ENCODE results near the gene SYT2.
"Not testable (repeated sequence)": the region's sequence is repeated elsewhere in the genome, so short reads cannot be mapped to it uniquely, and the experiment has no call there.

SYT2 gene

GRCh38 chr1:202551683-202552082 lies 158.6 kb downstream of the SYT2 start:
- DNase-seq (ENCODE audit: extremely low read depth, low read depth): no peak
- TF ChIP-seq CTCF (IDR thresholded peaks at IDR 0.05; ENCODE audit: low read depth, low read length, missing control alignments): no peak
- no peak overlapping the region for H3K4me3 ChIP-seq (replicated peaks; ENCODE audit: low read depth, low read length)

DNA sequence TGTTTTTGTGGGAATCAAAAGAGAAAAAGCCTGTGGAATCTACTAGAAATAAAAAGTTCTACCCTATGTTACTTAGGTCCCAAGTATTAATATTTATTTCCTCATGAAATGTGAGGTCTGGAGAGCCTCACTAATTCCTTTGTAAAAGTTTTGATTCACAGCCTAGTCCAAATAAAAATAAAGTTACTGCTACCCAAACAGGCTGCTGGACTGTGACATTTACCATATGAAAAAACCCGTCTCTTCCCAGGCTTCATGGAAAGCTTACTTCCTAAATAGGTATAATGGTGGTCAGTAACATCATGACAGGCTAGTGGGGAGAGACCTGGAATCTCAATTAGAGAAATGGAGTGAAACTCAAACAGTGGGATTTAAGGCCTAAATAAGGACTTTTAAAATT lies 160.2 kb downstream of the SYT2 start:
- H3K4me3 ChIP-seq (replicated peaks; ENCODE audit: low read depth, low read length); DNase-seq (ENCODE audit: extremely low read depth, low read depth): not testable (repeated sequence)

DNA sequence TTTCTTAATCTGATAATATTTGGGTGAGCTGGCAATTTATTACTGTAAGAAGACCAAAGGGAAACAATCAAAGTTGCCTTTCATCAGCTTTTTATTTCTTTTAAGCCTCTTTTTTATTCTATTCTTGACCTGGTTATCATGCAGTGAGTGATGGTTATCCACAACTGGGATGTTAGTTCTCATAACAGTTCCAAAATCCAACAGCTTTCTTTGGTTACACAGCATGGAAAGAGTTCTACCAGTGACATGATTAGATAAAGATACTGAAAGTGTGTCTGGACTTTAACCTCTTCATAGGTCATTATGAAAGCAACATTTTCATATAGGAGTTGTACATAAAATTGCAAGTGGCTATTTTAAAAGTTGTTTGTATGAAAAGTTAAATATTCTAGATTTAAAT lies 163.0 kb downstream of the SYT2 start:
- TF ChIP-seq CTCF (IDR thresholded peaks at IDR 0.05; ENCODE audit: low read depth, low read length, missing control alignments): no peak
- no peak for DNase-seq (ENCODE audit: extremely low read depth, low read depth)
- H3K4me3 ChIP-seq (replicated peaks; ENCODE audit: low read depth, low read length): no peak overlapping the region

- not testable (repeated sequence) for DNase-seq (ENCODE audit: extremely low read depth, low read depth); H3K4me3 ChIP-seq (replicated peaks; ENCODE audit: low read depth, low read length)
These were observed 163.5 kb downstream of the SYT2 start for GRCh38 chr1:202546796-202547195.

DNA sequence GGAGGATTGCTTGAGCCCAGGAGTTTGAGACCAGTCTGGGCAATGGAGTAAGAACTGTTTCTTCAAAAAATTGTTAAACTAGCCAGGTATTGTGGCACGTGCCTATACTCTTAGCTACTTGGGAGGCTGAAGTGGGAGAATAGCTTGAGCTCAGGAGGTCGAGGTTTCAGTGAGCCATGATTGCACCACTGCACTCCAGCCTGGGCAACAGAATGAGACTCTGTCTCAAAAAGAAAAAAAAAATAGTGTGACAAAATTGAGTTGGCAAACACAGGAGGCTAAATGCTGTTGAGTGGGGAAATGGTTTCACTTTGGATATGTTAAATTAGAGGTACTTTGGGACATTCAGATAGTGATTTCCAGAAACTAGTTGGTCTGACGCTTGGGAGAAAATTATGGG lies 163.9 kb downstream of the SYT2 start:
- not testable (repeated sequence) for H3K4me3 ChIP-seq (replicated peaks; ENCODE audit: low read depth, low read length); DNase-seq (ENCODE audit: extremely low read depth, low read depth)

DNA sequence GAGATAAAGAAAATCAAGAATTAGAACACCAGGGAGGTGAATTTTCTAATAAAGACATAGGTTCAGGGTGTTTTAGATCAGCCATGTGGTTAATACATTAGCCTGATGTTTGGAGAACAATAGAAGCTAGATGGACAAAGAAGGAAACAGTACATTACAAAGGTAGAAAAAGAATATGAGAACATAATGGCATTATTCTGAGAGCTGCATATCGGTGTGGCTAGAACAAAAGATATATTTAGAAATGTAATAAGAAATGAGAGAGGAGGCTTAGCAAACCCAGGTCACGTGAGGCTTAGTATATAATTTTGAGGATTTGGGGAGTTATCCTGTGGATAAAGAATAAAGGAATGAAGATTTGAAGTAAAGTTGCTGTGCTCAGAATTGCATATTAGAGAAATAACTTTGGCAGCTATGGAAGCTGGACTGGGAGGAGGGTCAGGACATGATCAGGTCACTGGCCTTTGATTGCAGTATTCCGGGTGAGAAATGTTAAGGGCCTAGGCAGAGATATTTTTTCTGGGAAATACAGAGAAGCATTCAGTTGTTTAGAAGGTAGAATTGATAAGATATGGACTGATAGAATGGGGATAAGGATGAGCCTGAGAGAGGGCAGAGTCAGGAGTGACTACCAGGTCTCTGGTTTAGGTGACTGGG lies 164.5 kb downstream of the SYT2 start:
- H3K4me3 ChIP-seq (replicated peaks; ENCODE audit: low read depth, low read length); DNase-seq (ENCODE audit: extremely low read depth, low read depth): not testable (repeated sequence)

- H3K4me3 ChIP-seq (replicated peaks; ENCODE audit: low read depth, low read length); DNase-seq (ENCODE audit: extremely low read depth, low read depth): not testable (repeated sequence)
These were observed 165.3 kb downstream of the SYT2 start for GRCh38 chr1:202544766-202545449.

DNA sequence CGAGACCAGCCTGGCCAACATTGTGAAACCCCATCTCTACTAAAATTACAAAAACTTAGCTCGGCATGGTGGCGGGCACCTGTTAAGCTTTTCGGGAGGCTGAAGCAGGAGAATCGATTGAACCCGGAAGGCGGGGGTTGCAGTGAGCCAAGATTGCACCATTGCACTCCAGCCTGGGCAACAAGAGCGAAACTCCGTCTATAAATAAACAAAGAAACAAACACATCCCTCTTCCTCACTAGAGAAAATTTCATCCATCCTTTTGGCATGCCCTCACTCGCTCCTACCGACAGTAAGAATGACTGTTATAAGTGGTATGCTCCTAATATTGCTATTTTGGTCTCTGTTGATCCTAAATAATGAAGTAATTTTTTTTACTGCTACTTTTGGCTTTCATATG lies 166.7 kb downstream of the SYT2 start:
- DNase-seq (ENCODE audit: extremely low read depth, low read depth); H3K4me3 ChIP-seq (replicated peaks; ENCODE audit: low read depth, low read length): not testable (repeated sequence)

GRCh38 chr1:202542415-202542814 lies 167.8 kb downstream of the SYT2 start:
- not testable (repeated sequence) for H3K4me3 ChIP-seq (replicated peaks; ENCODE audit: low read depth, low read length); DNase-seq (ENCODE audit: extremely low read depth, low read depth)

DNA sequence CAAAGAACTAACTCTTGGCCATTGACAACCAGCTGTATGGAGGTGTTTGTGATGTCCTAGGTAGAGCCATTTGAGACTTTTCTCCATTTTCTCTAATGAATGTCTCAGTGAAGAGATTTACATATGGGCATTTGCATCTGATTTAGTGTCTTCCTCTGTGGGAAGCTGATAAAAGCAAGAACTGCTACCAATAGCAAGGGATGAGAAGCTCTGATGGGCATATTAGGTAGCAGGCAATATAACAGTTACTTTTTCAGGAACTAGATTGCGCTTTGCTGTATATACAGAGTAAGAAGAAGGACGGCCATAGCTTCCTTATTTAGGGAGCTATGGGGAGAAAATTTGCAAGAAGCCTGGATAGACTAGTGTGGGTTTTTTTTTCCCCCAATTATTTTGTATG lies 169.4 kb downstream of the SYT2 start:
- not testable (repeated sequence) for H3K4me3 ChIP-seq (replicated peaks; ENCODE audit: low read depth, low read length); DNase-seq (ENCODE audit: extremely low read depth, low read depth)

All from HFF-Myc (cell line).